ENCODE measurements around the gene NRP1. TPM values are rescaled to one million over a fixed set of nuclear protein-coding genes. Genes with fewer than 3 reads are reported as not detected.

The NRP1 gene
- total and polyA plus RNA-seq, 2 donors (not counting 3 experiments of a cell fraction or from before 2014, with no cell fraction given) = 122 to 306 TPM

DNA sequence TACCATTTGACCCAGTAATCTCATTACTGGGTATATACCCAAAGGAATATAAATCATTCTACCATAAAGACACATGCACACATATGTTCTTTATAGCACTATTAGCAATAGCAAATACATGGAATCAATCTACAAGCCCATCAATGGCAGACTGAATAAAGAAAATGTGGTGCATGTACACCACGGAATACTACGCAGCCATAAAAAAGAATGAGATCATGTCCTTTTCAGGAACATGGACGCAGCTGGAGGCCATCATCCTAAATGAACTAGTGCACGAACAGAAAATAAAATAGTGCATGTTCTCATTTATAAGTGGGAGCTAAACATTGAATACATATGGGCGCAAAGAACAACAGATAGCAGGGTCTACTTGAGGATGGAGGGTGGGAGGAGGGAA lies 26.6 kb downstream of the NRP1 start:
- H4K20me1 ChIP-seq (replicated peaks; ENCODE audit: control insufficient read depth, extremely low read depth, insufficient read depth, low read length) = no peaks in the 10 kb centered on the region
- intact Hi-C loops (cut with micrococcal nuclease) = no loop called here
- POLR2A ChIA-PET = no interaction called here
- TF ChIP-seq EZH2 (IDR thresholded peaks at IDR 0.05; ENCODE audit: borderline replicate concordance, low read depth, low read length, severe bottlenecking) (no peak), GATA2 (IDR thresholded peaks at IDR 0.05; ENCODE audit: insufficient read depth, insufficient read length, low read depth, low read length) (no peak), FOS (IDR thresholded peaks at IDR 0.05; ENCODE audit: borderline replicate concordance, insufficient read depth, low read length) (no peak), POLR2AphosphoS5 (IDR thresholded peaks at IDR 0.05; ENCODE audit: insufficient read depth, low read depth, low read length) (no peak), POLR2A (IDR thresholded peaks at IDR 0.05; ENCODE audit: low read depth, low read length) (no peak), MYC (IDR thresholded peaks at IDR 0.05; ENCODE audit: low read depth, low read length) (no peak), JUN (IDR thresholded peaks at IDR 0.05; ENCODE audit: borderline replicate concordance, insufficient read depth, insufficient read length, low read depth) (no peak)
- TF ChIP-seq, protein P1, sequence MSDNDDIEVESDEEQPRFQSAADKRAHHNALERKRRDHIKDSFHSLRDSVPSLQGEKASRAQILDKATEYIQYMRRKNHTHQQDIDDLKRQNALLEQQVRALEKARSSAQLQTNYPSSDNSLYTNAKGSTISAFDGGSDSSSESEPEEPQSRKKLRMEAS (IDR thresholded peaks at IDR 0.05; ENCODE audit: insufficient read depth, insufficient read length) = no peak
- TF ChIP-seq, protein P2, sequence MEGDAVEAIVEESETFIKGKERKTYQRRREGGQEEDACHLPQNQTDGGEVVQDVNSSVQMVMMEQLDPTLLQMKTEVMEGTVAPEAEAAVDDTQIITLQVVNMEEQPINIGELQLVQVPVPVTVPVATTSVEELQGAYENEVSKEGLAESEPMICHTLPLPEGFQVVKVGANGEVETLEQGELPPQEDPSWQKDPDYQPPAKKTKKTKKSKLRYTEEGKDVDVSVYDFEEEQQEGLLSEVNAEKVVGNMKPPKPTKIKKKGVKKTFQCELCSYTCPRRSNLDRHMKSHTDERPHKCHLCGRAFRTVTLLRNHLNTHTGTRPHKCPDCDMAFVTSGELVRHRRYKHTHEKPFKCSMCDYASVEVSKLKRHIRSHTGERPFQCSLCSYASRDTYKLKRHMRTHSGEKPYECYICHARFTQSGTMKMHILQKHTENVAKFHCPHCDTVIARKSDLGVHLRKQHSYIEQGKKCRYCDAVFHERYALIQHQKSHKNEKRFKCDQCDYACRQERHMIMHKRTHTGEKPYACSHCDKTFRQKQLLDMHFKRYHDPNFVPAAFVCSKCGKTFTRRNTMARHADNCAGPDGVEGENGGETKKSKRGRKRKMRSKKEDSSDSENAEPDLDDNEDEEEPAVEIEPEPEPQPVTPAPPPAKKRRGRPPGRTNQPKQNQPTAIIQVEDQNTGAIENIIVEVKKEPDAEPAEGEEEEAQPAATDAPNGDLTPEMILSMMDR (IDR thresholded peaks at IDR 0.05; ENCODE audit: extremely low read depth in 1 of 2, insufficient read depth in 1 of 2, low read depth in 1 of 2, low read length in 2 of 2) = no peak
- H3K9me1 ChIP-seq (replicated peaks; ENCODE audit: control insufficient read depth, extremely low read depth, insufficient read depth, low read length) = no peaks in the 10 kb centered on the region
- no peaks in the 10 kb centered on the region for H3K27me3 ChIP-seq (ENCODE audit: control insufficient read depth in 2 of 2, insufficient read depth in 2 of 2, low read length in 2 of 2)
- H3K4me3 ChIP-seq (replicated peaks in 1 of 3; ENCODE audit: insufficient read depth in 1 of 3, low read depth in 1 of 3, low read length in 3 of 3) = no peak overlapping the region
- H2AFZ ChIP-seq (ENCODE audit: low read depth, low read length) = no peak overlapping the region
- no peak overlapping the region for H3K9ac ChIP-seq (replicated peaks; ENCODE audit: extremely low read depth, insufficient read depth, low read length)
- H3K4me2 ChIP-seq (ENCODE audit: insufficient read depth, low read length) = no peak overlapping the region
- CTCF ChIA-PET = no interaction called here
- peaks cover 33% of the 10 kb centered on the region for H3K4me1 ChIP-seq (ENCODE audit: control insufficient read depth, extremely low read depth, insufficient read depth, low read length)
- H3K79me2 ChIP-seq (ENCODE audit: control insufficient read depth, insufficient read depth, low read length) = peaks cover 92% of the 10 kb centered on the region
- H3K36me3 ChIP-seq (ENCODE audit: control insufficient read depth in 2 of 2, extremely low read depth in 1 of 2, insufficient read depth in 2 of 2, low read length in 2 of 2) = peaks cover 5 to 9% of the 10 kb centered on the region in 2 experiments
- no peak for FAIRE-seq
- dilution Hi-C loops (cut with MboI; ENCODE audit: extremely low pct_ligation_motif_present, low sequenced_read_pairs) = no loop called here
- no peak for DNase-seq (ENCODE audit: low read depth, low spot score)
- no peak overlapping the region for H3K27ac ChIP-seq (ENCODE audit: insufficient read depth, low read depth, low read length)
- BruUV-seq (replicated peaks) = no TSS peak
- no peaks in the 10 kb centered on the region for H3K9me3 ChIP-seq (replicated peaks; ENCODE audit: control insufficient read depth, insufficient read depth, low read length)

Data from endothelial cell of umbilical vein (primary cell).